ENCODE results near the gene COX8A.

The COX8A gene

DNA sequence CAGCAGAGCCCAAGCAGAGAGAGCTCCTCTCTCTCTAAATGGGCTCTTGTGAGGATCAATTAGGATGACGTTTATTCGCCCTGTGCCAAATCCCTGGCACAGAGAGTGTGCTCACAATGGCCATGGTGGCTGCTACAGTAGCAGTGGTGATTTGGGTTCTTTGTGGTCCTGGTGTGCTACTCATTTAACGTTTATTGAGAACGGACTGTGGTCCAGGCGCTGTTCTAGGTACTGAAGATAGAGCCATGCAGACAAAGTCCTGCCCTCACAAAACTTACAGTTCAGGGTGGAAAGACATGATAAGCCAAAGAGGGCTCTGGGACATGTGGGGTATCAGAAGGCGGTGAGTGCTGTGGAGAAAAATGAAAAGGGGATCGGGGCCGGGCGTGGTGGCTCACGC, 17.1 kb downstream of the COX8A start:
- Mint-ChIP-seq H3K4me3 (no peak overlapping the region), H3K9me3 (no peaks in the 10 kb centered on the region), H3K36me3 (ENCODE audit: low read depth) (peaks cover 48% of the 10 kb centered on the region), H3K27ac (no peak overlapping the region), H3K27me3 (no peaks in the 10 kb centered on the region), H3K4me1 (ENCODE audit: low read depth) (peaks cover 25% of the 10 kb centered on the region)

GRCh38 chr11:63993100-63993499, 18.7 kb downstream of the COX8A start:
- Mint-ChIP-seq H3K4me1 (ENCODE audit: low read depth) (peaks cover 15% of the 10 kb centered on the region), H3K27me3 (no peaks in the 10 kb centered on the region), H3K27ac (peak overlapping the region; percentile 24), H3K36me3 (ENCODE audit: low read depth) (peaks cover 58% of the 10 kb centered on the region), H3K4me3 (no peak overlapping the region), H3K9me3 (no peaks in the 10 kb centered on the region)

- no peaks in the 10 kb centered on the region for H3K9me3 Mint-ChIP-seq
- H3K4me3 Mint-ChIP-seq = no peak overlapping the region
- peaks cover 55% of the 10 kb centered on the region for H3K36me3 Mint-ChIP-seq (ENCODE audit: low read depth)
- no peak overlapping the region for H3K27ac Mint-ChIP-seq
- peaks cover 8% of the 10 kb centered on the region for H3K4me1 Mint-ChIP-seq (ENCODE audit: low read depth)
- H3K27me3 Mint-ChIP-seq = no peaks in the 10 kb centered on the region
Measured at GRCh38 chr11:63993993-63994392, 19.6 kb downstream of the COX8A start.

- Mint-ChIP-seq H3K4me1 (ENCODE audit: low read depth) (peaks cover 7% of the 10 kb centered on the region), H3K27ac (no peak overlapping the region), H3K9me3 (no peaks in the 10 kb centered on the region), H3K36me3 (ENCODE audit: low read depth) (peaks cover 43% of the 10 kb centered on the region), H3K27me3 (no peaks in the 10 kb centered on the region), H3K4me3 (no peak overlapping the region)
Measured at GRCh38 chr11:63996512-63996911, 22.1 kb downstream of the COX8A start.

DNA sequence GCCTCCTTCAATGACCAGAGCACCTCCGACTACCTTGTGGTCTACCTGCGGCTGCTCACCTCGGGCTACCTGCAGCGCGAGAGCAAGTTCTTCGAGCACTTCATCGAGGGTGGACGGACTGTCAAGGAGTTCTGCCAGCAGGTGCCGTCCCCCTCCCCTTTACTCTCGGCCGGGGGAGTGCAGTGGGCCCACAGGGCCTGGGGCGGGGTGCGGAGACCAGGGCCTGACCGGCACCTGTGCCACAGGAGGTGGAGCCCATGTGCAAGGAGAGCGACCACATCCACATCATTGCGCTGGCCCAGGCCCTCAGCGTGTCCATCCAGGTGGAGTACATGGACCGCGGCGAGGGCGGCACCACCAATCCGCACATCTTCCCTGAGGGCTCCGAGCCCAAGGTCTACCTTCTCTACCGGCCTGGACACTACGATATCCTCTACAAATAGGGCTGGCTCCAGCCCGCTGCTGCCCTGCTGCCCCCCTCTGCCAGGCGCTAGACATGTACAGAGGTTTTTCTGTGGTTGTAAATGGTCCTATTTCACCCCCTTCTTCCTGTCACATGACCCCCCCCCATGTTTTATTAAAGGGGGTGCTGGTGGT, 22.8 kb downstream of the COX8A start:
- Mint-ChIP-seq H3K4me1 (ENCODE audit: low read depth) (peaks cover 5% of the 10 kb centered on the region), H3K36me3 (ENCODE audit: low read depth) (peaks cover 36% of the 10 kb centered on the region), H3K27me3 (peaks cover 4% of the 10 kb centered on the region), H3K4me3 (no peak overlapping the region), H3K9me3 (no peaks in the 10 kb centered on the region), H3K27ac (no peak overlapping the region)

DNA sequence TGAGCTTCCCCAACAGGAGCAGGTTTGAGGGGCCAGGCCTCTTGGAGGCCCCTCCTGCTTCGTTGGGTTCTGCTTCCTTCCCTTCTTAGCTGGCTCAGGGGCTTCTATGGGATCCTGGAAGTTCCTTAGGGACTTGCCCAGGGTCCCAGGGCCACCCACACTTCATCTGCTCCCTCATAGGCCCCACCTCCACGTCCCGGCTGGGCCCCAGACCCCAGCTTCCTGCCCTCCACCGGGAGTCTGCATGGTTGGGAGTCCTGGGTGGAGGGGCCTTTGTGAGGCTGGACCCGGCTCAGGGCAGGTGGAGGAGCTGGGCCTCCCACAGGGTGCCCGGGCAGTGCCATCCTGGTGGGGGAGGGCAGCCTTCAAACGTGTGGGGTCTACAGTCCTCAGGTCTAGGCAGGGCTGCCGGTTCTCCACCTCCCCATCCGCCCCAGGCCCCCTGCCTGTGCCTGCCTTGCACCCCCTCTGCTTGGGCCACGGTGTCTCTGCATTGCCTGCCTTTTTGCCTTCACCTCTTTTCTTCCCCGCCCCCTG, 23.4 kb downstream of the COX8A start:
- peaks cover 35% of the 10 kb centered on the region for H3K36me3 Mint-ChIP-seq (ENCODE audit: low read depth)
- no peak overlapping the region for H3K27ac Mint-ChIP-seq
- no peaks in the 10 kb centered on the region for H3K9me3 Mint-ChIP-seq
- no peak overlapping the region for H3K4me3 Mint-ChIP-seq
- H3K27me3 Mint-ChIP-seq = peaks cover 4% of the 10 kb centered on the region
- H3K4me1 Mint-ChIP-seq (ENCODE audit: low read depth) = peaks cover 4% of the 10 kb centered on the region

DNA sequence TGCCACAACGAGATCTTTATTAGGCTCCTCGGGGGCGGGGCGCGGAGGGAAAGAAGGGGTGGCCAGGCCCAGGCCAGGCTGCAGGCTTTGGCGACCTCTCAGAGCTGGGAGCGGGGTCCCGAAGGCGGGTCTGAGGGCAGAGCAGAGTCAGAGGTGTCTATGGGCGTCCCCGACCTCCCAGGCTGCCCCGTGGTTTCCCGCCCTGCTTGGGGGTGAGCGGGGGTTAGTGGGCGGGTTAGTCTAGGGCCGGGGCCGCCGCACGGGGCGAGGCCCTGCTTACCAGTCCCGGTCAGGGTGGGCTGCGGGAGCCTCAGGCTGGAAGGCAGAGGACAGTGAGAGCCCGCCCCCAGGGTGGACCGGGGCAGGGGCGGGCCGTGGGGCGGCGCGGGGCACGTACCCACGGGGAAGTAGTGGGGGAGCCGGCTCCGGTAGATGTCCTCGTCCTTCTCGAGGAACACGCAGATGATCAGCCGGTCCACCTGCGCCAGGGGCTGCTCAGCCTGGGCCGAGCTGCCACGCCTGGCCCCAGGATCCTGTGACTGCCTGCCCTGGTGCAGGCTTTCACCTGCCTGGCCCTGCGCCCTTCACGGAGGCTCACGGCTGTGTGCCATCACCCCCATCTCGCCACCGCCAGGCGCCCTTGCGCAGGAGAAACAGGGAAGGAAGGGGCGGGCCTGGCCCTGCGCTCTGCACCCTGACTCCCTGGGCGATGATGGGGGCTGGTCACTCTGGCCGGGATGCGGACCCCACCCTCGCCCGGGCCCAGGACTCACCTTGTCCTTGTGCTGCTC, 24.3 kb downstream of the COX8A start:
- Mint-ChIP-seq H3K36me3 (ENCODE audit: low read depth) (peaks cover 27% of the 10 kb centered on the region), H3K4me3 (no peak overlapping the region), H3K27me3 (peaks cover 4% of the 10 kb centered on the region), H3K4me1 (ENCODE audit: low read depth) (no peaks in the 10 kb centered on the region), H3K27ac (no peak overlapping the region), H3K9me3 (no peaks in the 10 kb centered on the region)

DNA sequence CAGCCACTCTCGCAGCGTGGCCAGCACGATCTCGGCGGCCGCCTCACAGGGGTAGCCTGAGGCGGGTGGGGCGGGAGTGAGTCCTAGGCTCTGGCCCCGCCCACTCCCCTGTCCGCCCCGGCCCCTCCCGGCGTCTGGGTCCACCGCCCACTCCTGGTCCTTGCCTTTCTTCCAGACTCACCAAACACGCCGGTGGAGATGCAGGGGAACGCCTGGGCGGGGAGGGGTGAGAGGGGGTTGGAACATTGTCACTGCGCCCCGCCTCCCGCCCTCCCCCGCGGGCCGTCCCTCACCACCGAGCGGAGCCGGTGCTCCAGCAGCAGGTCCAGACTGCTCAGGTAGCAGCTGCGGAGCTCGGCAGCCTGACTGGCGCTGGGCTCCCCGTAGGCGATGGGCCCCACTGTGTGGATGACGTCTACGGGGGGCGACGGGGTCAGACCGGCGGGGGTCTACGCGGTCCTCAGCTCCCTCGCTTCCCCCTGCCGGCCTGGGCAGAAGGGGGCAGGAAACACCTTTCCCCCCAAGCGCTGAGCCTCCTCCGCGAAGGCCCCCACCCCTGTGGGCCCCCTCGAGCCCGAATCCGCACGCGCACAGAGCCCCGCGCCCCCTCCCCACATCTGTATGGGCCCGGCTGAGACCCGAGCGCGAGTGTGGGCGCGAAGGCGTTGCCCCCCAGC, 25.1 kb downstream of the COX8A start:
- peaks cover 4% of the 10 kb centered on the region for H3K27me3 Mint-ChIP-seq
- H3K4me1 Mint-ChIP-seq (ENCODE audit: low read depth) = no peaks in the 10 kb centered on the region
- peaks cover 22% of the 10 kb centered on the region for H3K36me3 Mint-ChIP-seq (ENCODE audit: low read depth)
- H3K27ac Mint-ChIP-seq = no peak overlapping the region
- no peaks in the 10 kb centered on the region for H3K9me3 Mint-ChIP-seq
- H3K4me3 Mint-ChIP-seq = no peak overlapping the region

DNA sequence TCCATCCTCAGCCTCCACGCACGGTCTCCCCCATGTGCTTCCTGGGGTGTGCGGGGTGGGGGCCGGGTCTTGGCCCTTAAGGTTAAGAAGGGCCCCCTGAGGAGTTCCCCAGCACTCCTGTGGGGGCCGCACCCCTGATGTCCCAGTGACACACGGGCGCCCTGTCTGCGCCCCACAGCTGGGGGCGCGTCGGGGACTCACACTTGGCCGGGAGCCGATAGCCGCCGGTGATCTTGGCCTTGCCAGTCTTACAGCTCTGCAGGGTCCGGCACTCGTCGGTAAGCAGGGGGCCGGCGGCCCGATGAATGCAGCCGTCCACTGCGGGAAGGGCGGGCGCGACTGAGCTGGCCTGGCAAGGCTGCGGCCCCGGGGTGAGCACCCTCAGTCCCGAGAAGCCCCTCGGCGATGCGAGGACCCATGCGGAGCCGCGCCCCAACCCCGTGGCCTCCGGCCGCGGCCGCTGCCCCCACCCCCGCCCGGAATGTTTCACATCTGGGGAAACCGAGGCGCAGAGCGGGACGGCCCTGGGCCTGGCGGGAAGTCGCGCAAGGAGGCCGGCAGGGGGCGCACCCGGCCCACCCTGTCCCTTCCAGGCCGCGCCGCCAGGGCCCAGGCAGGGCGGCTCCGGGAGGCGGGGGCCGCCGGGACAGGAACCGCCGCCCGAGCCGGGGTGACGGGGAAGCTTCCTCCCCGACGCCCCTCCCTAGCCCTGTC, 25.8 kb downstream of the COX8A start:
- no peak overlapping the region for H3K4me3 Mint-ChIP-seq
- no peak overlapping the region for H3K27ac Mint-ChIP-seq
- peaks cover 15% of the 10 kb centered on the region for H3K36me3 Mint-ChIP-seq (ENCODE audit: low read depth)
- H3K4me1 Mint-ChIP-seq (ENCODE audit: low read depth) = no peaks in the 10 kb centered on the region
- H3K9me3 Mint-ChIP-seq = no peaks in the 10 kb centered on the region
- H3K27me3 Mint-ChIP-seq = peaks cover 4% of the 10 kb centered on the region

GRCh38 chr11:64000740-64001483, 26.5 kb downstream of the COX8A start:
- H3K9me3 Mint-ChIP-seq = no peaks in the 10 kb centered on the region
- H3K27ac Mint-ChIP-seq = no peak overlapping the region

DNA sequence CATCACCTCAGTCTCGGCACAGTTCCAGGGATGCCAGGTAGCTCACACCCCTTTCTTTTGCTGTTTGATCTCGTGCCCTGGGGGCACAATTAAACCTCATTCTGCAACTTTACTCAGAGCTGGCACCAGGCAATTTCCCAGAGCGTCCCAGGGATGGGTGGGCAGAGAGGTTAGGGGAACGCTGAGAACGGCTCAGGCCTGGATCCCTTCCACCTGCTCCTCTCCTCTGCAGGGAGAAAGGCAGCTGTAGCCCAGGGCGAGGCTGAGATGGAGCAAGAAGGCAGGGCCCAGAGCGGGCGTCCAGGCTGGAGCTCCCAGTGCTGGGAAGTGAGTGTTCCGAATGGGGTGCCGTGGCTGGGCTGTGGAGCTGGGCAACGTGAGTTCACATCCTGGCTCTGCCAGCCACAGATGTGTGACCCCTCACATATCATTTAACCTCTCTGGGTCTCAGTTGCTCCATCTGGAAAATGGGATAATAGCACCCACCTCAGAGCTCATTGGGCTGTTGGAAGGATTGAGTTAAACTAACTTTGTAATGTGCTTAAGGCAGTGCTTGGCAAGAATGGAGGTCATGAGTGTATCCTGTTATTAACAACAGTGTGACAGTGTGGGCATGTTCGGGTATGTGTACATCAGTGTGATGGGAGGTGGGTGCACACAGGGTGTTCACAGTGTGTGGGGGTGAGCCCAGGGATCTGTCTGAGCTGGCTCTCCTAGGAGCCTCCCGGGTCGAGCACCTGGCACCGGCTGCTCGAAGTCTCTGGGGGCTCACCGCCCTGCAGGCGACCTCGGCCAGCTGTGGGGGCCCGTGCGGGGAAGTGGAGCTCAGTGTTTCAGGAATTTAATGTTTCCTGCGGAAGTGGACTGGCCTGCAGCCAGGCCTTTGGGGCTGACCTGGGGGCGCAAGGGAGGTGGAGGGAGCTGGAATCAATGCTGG, 27.3 kb downstream of the COX8A start:
- no peak overlapping the region for H3K27ac Mint-ChIP-seq
- no peaks in the 10 kb centered on the region for H3K4me1 Mint-ChIP-seq (ENCODE audit: low read depth)
- no peaks in the 10 kb centered on the region for H3K9me3 Mint-ChIP-seq
- H3K36me3 Mint-ChIP-seq (ENCODE audit: low read depth) = peaks cover 15% of the 10 kb centered on the region
- H3K4me3 Mint-ChIP-seq = no peak overlapping the region
- H3K27me3 Mint-ChIP-seq = peaks cover 11% of the 10 kb centered on the region

More at GRCh38 chr11:64000740-64001483, 26.5 kb downstream of the COX8A start:
- Mint-ChIP-seq H3K4me1 (ENCODE audit: low read depth) (no peaks in the 10 kb centered on the region), H3K4me3 (peak overlapping the region; percentile 13), H3K27me3 (peaks cover 4% of the 10 kb centered on the region), H3K36me3 (ENCODE audit: low read depth) (peaks cover 15% of the 10 kb centered on the region)

GRCh38 chr11:64003807-64004589, 29.6 kb downstream of the COX8A start:
- Mint-ChIP-seq H3K4me3 (no peak overlapping the region), H3K9me3 (no peaks in the 10 kb centered on the region), H3K4me1 (ENCODE audit: low read depth) (peaks cover 6% of the 10 kb centered on the region), H3K27ac (no peak overlapping the region), H3K27me3 (peaks cover 29% of the 10 kb centered on the region), H3K36me3 (ENCODE audit: low read depth) (no peaks in the 10 kb centered on the region)

DNA sequence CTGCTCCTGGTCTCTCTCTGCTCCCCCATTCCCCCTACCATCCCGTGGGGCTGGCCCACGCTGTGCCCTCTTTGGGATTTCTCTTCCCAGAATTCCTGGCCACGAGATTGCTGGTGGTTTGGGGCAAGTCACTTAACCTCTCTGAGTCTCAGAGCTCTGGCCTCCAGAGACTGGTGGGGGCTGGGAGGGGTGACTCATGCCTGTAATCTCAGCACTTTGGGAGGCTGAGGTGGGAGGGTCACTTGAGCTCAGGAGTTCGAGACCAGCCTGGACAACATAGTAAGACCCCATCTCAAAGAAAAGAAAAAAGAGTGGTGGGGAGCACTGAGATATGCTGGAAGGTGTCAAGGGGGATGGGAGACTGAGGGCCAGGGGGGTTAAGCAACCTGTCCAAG, 30.2 kb downstream of the COX8A start:
- Mint-ChIP-seq H3K4me3 (no peak overlapping the region), H3K9me3 (no peaks in the 10 kb centered on the region), H3K27me3 (peaks cover 30% of the 10 kb centered on the region), H3K27ac (no peak overlapping the region), H3K4me1 (ENCODE audit: low read depth) (peaks cover 6% of the 10 kb centered on the region), H3K36me3 (ENCODE audit: low read depth) (no peaks in the 10 kb centered on the region)

Measured in stimulated activated naive CD8-positive, alpha-beta T cell treated with anti-CD3 and anti-CD28 coated beads, Interleukin-15, Interleukin-2, amounts not matched to agents 100 ng/mL and 50 ng/mL, for 24 hours (primary cell).